GM21381 (cell line): ENCODE results near the gene PTPRT.

Experiments
- ATAC-seq: cut with Tn5 transposase; IDR thresholded peaks from one replicate; pipeline ENCODE4 v1.9.1; 2021; ENCODE audit warnings: mild to moderate bottlenecking, moderate library complexity; ENCODE audit not compliant: unreplicated experiment

PTPRT gene

GRCh38 chr20:42158272-42158671 lies 1031.4 kb downstream of the PTPRT start:
- ATAC-seq: no peak

- no peak for ATAC-seq
These were observed 1034.1 kb downstream of the PTPRT start for GRCh38 chr20:42155586-42155985.

- ATAC-seq: no peak
These were observed 1037.1 kb downstream of the PTPRT start for GRCh38 chr20:42152575-42152974.

GRCh38 chr20:42150230-42150629 lies 1039.5 kb downstream of the PTPRT start:
- no peak for ATAC-seq

- no peak for ATAC-seq
These were observed 1051.0 kb downstream of the PTPRT start for GRCh38 chr20:42138729-42139128.

GRCh38 chr20:42134265-42135098 lies 1055.2 kb downstream of the PTPRT start:
- no peak for ATAC-seq

GRCh38 chr20:42130810-42131596 lies 1058.7 kb downstream of the PTPRT start:
- ATAC-seq: no peak

GRCh38 chr20:42125426-42125825 lies 1064.3 kb downstream of the PTPRT start:
- no peak for ATAC-seq

GRCh38 chr20:42123981-42124473 lies 1065.7 kb downstream of the PTPRT start:
- ATAC-seq: no peak

- ATAC-seq: no peak
These were observed 1071.1 kb downstream of the PTPRT start for GRCh38 chr20:42118409-42119125.

GRCh38 chr20:42118001-42118400 lies 1071.7 kb downstream of the PTPRT start:
- no peak for ATAC-seq

GRCh38 chr20:42113236-42113635 lies 1076.5 kb downstream of the PTPRT start:
- ATAC-seq: no peak

- no peak for ATAC-seq
These were observed 1077.5 kb downstream of the PTPRT start for GRCh38 chr20:42112161-42112560.

GRCh38 chr20:42111349-42111748 lies 1078.4 kb downstream of the PTPRT start:
- no peak for ATAC-seq

- ATAC-seq: no peak
These were observed 1079.4 kb downstream of the PTPRT start for GRCh38 chr20:42110301-42110700.

GRCh38 chr20:42102000-42102399 lies 1087.7 kb downstream of the PTPRT start:
- no peak for ATAC-seq

- no peak for ATAC-seq
These were observed 1089.5 kb downstream of the PTPRT start for GRCh38 chr20:42100137-42100704.

GRCh38 chr20:42099101-42099500 lies 1090.6 kb downstream of the PTPRT start:
- ATAC-seq: no peak

GRCh38 chr20:42098418-42098817 lies 1091.3 kb downstream of the PTPRT start:
- no peak for ATAC-seq

GRCh38 chr20:42097741-42098140 lies 1092.0 kb downstream of the PTPRT start:
- no peak for ATAC-seq

GRCh38 chr20:42095221-42095620 lies 1094.5 kb downstream of the PTPRT start:
- no peak for ATAC-seq
